Stimulated activated CD8-positive, alpha-beta memory T cell treated with anti-CD3 and anti-CD28 coated beads, Interleukin-4, amount 100 ng/mL, for 24 hours (primary cell): ENCODE measurements around the gene PRKCD.

Experiments used
- DNase-seq: peaks from one replicate; pipeline ENCODE4 v3.0.0-alpha.2; 2020; ENCODE audit warnings: low read depth

Gene PRKCD

DNA sequence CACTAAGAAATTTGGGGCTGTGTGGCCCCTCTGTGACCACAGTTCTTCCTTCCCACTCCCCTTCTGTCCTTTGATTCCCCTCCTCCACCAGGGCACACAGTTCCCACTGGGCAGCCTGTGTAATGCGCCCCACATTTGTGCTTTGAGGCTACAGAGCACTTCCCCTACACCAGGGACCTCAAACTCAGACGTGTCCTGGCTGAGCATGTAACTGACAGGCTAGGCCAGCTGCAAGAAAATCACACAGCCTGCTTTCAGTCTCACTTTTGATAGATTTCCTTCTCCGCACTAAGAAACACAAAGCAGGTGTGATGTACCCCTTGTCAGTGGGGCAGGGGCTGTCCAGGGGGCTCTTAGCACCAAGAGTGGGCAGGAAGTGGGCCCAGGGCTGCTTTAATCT is 29.6 kb downstream of the PRKCD start:
- DNase-seq: no peak

DNA sequence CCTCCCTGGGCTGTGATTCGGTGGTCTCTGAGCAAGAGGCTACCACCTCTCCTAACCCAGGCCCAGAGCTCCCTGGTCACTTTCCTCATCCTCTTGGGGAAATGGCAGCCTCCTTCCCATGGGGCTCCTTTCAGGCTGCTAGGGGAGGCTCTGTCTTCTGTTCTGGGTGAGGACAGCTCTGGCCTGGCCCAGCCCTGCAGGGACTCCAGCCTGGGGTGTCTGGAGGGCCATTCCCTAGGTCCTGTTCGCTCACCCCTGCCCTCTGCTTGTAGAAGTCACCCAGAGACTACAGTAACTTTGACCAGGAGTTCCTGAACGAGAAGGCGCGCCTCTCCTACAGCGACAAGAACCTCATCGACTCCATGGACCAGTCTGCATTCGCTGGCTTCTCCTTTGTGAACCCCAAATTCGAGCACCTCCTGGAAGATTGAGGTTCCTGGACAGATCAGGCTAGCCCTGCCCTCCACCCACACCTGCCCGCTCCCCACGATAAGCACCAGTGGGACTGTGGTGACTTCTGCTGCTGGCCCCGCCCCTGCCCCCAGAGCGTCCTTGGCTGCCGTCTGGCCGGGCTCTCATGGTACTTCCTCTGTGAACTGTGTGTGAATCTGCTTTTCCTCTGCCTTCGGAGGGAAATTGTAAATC is 30.9 kb downstream of the PRKCD start:
- DNase-seq: no peak

DNA sequence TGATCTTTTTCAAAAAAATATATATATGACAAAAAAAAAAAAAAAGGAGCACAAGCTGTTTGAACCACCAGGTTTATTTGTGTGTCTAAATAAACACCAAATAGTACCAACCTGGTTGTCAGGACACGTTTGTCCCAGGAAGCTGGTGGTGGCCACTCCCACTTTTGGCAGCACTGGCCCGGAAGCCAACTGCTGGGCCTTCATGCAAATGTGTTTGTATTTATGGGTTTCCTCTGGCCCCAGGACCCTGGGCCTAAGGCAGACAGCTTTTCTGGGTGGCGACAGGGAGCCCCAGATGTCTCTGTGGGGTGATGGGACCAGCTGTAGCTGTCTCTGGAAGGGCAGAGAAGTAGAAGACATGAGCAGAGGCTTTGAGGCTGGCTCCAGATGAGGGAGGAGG is 31.6 kb downstream of the PRKCD start:
- DNase-seq: no peak

DNA sequence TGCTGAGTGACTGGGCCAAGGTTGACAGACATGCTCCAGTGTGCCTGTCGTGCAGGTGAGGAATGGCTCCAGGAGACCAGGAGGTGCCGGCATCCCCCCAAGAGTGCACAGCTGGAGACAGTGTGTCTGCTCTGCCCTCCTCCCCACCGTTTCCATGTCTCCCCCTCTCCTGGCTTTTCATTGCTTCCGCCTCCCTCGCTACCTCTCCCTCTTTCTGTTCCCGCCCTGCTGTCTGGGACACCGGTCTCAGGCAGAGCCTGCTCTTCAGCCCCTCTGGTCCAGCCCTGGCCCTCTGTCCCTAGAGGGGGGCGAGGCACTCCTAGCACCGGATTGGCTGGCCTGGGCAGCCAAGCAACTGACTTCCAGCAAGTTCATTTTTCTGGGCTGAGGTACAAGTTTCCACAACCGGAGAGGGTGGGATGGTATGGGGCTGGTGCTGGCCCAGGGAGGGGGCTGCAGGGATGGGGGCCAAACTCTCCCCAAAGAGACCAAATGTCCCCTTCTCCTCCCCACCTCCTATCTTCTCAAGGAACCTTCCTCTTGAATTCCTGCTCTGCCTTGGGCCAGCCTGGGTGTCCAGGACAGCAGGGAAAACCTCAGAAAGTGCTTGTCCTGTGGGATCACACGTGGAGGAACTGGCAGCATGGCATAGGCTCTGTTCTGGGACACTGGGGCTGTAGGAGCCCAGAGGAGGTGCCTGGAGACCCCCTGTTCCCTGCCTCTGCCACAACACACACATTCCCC is 32.6 kb downstream of the PRKCD start:
- DNase-seq: no peak

DNA sequence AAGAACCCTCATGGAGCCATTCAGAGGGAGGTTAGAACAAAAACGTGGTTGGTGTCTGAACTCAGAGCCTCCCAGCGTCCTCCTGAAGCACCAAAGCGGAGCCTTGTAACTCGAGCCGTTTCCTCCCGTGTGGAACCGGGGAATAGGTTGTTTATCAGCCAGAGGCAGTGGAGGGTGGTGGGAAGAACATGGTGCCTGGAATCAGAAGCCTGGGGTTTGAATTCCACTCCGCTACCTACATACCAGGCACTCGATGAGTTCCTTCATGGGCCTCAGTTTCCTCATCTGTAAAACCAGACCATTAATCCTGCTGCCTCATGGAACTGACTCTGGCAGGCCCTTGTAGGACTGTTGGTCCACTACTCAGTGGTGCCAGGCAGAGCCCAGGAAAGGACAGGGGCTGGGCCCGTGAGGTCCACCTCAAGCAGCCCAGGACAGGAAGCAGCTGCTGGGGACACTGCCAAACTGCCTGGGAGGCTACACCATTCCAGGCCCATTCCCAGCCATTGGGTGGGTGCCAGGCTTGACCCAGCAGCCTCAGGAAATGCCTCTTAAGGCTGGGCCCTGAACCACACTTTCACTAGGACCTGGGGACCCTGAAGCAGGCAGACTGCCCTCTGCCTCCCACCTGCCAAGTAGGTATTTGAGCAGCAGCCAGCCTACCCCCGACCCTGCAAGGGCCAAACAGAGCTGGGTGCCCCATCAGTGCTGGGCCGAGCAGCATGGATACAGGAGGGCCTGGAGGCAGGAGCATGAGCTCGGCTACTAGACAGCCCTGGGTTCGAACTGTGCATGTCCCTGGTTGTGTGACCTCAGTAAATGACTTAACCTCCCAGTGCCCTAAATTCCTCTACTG is 33.4 kb downstream of the PRKCD start:
- DNase-seq: no peak

DNA sequence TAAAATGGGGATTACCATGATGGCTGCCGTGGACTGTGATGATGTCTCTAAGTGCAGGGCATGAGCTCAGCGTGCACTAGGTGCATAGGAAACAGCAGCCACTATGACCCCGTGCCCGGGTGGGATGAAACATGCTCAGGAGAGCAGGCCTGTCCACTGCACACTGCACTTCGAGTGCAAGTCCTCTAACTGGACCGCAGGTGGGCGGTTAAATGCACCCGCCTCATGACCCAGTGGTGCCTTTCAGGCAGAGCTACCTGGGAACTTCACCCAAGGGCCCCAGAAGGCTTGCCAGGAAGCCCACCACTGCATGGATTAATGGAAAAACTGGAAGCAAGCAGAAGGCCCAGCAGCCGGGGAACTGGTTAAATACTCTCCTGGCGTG is 34.0 kb downstream of the PRKCD start:
- no peak for DNase-seq

DNA sequence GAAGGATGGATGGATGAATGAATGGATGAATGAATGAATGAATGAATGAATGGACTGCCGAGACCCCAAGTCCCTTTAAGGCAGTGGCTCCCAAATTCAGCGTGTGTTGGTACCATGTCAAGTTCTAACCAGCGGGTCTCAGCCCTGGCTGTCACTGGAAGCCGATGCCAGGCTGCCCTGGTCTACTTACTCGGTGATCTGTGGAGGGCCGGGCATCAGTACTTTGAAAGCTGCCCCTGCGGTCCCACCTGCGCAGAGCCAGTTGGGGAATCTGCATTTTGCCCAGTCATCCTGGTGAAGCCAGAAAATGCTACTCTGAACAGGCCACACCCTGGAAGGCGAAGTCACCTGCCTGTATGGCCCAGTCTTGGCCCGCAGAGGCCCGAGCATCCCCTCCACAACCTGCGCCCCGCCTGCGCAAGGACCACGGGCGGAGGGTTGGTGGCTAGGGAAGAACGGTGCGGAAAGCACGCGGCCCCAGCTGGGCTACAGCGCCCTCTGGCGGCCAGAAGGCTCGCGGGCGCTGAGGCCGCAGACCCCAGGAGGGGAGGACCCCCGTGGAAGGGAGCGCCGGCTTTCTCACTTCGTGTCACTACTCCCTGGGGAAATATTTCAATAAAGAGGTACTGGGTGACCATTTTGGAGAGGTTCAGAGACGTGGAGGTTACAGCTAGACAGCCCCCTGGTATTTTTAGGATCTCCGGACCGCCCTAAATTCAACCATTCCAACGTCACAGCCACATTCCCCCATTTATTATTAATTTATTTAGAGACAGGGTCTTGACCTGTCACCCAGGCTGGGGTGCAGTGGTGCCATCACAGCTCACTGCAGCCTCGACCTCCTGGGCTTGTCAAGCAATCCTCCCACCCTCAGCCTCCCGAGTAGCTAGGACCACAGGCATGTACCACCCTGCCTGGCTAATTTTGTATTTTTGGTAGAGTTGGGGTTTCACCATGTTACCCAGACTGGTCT is 34.9 kb downstream of the PRKCD start:
- peak; percentile 42 for DNase-seq

DNA sequence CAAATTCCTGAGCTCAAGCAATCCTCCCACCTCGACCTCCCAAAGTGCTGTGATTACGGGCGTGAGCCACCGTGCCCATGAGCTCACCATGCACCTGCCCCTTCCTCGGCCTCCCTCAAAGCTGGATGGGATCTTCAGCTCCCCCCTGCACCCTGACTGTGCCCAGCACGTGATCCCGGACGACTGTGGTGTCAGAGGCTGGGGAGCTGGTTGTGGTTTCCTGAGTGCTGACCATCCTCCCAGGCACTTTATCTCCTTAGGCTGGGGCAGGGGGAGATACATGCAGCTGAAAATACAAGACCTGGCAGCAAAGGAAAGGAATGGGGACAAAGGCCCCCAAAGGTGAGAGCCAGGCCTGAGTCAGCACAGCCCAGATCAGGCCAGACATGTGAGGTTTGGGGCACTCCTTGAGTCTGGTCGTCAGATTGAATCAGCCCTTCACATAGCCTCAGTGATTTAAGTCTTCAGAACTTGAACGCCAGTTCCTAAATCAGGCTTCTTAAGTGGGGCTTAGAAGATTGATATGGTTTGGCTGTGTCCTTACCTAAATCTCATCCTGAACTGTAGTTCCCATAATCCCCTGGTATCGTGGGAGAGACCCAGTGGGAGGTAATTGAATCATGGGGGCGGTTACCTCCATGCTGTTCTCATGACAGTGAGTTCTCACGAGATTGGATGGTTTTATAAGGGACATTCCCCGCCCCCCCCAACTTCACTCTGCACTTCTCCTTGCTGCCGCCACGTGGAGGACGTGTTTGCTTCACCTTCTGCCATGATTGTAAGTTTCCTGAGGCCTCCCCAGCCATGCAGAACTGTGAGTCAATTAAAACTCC is 35.8 kb downstream of the PRKCD start:
- no peak for DNase-seq

DNA sequence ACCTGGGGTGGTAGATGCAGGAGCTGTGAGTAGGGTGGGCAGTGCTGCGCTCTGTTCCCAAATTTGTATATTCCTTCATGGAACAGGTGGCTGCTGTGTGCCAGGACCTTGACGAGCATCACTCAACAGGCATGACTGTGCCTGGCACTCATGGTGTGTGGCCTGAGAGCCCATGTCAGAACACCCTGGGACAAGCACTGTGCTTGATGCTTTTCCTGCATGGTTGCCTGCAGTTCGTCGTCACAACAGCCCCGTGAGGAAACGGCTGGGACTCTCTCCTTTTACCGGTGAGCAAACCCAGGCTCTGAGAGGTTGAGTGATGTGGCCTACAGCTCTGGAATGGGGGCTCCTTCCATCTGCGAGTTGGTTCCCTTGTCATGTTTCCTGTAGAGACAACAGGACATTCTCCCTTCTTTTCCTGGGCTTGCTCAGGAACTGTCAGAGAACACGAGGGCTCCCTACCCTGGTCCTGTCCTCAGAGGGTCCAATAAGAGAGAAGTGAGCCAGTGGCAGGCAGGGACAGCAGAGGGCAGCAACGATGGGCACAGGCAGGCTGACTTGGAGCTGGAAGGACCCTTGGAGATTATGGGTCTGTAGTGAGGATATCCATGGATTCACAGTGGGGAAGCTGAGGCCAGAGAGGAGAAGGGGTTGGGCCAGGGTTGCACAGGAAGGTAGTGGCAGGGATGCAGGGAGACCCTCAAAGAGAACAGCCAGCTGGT is 37.4 kb downstream of the PRKCD start:
- DNase-seq: no peak

DNA sequence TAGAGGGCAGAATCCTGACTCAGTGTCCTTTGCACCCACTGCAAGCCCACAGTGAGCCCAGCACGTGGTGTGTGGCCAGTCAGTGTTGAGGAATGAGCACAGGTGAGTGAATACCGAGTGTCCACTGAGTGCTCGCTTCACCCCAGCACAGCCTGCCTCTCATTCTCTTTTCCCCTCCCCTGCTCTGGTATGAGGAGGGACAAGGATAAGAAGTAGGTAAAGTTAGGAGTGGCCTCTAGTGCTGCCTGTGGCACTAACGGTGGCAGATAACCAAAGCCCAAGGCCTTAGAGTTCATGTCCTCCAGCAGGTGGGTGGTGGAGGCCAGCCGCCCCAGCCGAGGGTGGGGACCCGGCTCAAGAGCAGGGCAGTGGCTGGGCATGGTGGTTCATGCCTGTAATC is 38.0 kb downstream of the PRKCD start:
- DNase-seq: no peak

DNA sequence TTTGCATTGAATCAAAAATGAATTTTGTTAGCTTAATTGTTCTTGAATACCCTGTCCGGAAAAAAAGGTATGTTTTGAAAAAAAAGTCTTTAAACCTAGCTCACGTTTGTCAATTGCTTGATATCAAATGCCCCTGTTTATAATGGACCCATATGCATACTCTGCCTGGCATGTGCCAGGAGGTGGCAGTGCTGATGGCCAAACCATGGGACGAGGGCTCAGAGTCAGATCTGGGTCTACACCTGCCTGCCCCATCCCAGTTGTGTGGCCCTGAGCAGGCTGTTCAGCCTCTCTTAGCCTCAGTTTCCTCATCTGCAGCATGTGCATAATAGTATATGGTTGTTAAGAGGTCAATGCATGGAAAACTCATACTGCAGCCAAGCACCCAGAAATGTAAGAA is 38.8 kb downstream of the PRKCD start:
- no peak for DNase-seq

DNA sequence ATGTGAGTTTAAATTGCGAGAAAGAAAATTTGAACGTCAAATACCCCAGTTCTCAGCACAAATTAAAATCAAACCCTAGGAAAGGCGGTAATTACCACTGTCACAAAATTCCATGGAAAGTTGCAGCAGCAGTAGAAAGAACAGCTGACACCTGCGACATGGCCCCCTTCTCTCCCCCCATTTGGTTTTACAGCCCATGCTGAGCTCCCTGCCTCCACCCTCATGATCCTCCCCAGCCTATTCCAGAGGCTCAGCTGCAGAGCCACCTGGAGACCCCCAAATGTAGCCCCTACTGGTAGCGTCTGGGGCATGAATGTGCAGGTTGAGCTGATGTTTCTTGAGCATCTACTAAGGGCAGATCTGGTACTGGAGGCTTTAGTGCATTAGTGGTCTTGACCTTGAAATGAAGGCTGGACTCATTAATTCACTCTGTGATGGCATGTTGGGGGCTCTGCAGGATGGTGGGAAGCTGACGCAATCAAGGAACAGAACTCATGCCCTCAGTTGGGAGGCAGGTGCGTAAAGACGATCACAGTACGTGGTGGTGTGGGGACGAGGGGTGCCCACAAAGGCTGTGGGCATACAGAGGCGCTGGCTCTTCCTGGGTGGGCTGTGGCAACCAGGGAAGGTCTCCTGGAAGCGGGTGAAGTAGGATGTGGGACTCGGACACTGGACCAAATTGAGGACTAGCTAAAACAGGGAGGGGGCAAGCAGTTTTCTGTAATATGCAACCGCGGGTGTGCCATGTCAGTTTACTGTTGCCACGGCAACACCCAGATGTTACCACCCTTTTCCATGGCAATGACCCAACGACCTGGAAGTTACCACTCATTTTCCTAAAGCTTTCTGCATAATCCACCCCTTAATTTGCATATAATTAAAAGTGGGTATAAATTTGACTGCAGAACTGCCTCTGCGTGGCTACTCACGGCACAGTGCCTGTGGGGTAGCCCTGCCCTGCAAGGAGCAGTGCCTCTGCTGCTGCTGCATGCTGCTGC is 39.8 kb downstream of the PRKCD start:
- DNase-seq: no peak

DNA sequence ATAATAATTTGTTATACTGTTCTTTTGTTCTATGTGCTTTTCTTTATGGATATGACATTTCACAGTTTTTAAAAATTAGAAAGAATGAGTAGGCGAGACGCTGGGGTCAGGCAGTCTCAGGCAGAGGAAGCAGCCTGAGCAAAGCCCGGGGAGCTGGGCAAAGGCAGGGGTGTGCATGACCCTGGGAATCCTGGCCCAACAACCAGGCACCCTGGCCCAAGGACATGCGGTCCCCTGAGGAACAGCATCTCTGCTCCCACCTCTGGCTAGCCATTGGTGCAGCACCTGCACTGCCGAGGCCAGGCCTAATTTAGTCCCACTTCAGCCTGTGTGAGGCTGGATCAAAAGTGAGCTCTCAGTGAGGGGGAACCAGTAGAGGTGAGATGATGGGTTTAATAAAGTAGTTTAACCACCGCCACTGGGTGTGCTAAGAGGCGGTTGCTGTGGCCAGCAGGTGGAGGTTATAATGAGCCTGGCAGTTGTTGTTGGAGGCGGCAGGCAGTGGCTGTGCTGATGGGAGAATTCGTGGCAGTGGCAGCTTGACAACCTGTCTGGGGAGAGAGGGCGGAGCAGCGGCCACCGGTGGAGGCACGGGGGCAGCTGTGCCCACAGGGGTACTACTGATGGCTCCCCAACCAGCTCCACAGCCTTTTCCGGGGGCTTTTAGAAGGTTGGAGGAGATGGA is 41.5 kb downstream of the PRKCD start:
- no peak for DNase-seq

DNA sequence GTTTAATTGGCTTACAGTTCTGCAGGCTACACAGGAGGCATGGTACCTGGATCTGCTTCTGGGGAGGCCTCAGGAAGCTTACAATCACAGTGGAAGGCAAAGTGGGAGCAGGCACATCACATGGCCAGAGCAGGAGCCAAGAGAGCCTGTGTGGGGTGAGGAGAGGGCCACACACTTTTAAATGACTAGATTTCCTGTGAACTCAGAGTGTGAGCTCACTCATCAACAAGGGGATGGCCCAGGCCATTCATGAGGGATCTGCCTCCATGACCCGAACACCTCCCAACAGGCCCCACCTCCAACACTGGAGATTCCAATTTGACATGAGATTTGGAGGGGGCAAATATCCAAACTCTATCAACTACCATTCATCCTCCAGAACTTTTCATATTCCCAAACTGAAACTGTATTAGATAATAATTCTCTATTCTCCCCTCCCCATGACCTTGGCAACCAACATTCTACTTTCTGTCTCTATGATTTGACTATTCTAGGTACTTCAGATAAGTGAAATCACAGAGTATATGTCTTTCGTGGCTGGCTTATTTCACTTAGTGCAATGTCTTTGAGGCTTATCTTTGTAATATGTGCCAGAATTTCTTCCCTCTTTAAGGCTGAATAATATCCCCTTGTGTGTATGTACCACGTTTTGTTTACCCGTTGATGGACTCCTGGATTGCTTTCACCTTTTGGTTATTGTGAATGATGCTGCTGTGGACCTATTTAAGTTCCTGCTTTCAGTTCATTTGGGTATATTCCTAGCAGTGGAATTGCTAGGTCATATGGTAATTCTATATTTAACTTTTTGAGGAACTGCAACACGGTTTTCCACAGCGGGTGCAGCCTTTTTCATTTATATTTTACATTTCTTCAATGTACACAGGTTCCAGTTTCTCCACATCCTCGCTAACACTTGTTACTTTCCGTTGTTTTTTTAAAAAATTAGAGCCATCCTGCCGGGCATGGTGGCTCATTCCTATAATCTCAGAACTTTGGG is 51.0 kb downstream of the PRKCD start:
- DNase-seq: no peak

DNA sequence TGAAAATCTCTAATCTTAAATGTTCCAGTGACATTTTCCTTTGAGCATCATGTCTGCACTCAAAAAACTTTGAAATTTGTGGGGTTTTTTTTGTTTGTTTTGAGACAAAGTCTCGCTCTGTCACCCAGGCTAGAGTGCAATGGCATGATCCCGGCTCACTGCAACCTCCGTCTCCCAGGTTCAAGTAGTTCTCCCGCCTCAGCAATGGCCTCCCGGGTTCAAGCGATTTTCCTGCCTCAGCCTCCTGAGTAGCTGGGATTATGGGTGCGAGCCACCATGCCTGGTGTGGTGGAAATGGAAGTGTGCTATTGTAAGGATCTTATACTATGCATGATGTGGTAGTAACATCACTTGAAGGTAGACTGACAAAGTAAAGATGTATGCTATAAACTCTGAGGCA is 52.3 kb downstream of the PRKCD start:
- no peak for DNase-seq

DNA sequence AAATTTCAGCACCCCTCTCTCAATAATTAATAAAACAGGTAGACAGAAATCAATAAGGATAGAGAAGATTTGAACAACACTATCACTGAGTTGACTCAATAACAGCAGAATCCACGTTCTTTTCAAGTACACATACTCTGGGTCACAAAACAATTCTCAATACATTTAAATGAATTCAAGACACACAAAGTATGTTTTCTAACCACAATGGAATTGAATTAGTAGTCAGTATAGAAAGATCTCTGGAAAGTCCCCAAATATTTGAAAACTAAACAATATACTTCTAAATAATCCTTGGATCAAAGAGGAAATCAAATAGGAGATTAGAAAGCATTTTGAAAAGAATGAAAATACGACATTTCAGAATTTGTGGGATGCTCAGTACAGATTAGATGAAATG is 54.8 kb downstream of the PRKCD start:
- DNase-seq: no peak

DNA sequence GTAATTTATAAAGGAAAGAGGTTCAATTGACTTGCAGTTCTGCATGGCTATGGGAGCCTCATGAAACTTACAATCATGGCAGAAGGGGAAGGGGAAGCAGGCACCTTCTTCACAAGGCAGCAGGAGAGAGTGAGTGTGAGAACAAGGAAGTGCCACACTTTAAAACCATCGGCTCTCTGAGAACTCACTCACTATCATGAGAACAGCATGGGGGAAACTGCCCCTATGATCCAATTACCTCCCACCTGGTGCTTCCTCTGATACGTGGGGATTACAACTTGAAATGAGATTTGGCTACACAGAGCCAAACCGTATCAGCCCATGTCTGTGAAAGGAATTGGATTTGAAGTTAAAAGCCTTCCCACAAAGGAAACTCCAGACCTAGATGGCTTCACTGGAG is 55.7 kb downstream of the PRKCD start:
- no peak for DNase-seq
